Skin of body (tissue), 2 donors: ENCODE results near the gene ITGA3. TPM values are rescaled to one million over a fixed set of nuclear protein-coding genes. Genes with fewer than 3 reads are reported as not detected.
"Not testable (repeated sequence)": the region's sequence is repeated elsewhere in the genome, so short reads cannot be mapped to it uniquely, and the experiment has no call there.

Experiments used
- DNase-seq: peaks from one replicate; lab custom pipeline; 2025; lab: John Stamatoyannopoulos, UW
- total RNA-seq: library from RNA; depleted of rRNA; stranded (reverse); fragments of >200 nt; gene quantifications from one replicate; pipeline ENCODE4 v1.2.3, GENCODE V29; 2014

ITGA3 gene
- total RNA-seq, 1 donor from 2014 or later, result 37.2 TPM

DNA sequence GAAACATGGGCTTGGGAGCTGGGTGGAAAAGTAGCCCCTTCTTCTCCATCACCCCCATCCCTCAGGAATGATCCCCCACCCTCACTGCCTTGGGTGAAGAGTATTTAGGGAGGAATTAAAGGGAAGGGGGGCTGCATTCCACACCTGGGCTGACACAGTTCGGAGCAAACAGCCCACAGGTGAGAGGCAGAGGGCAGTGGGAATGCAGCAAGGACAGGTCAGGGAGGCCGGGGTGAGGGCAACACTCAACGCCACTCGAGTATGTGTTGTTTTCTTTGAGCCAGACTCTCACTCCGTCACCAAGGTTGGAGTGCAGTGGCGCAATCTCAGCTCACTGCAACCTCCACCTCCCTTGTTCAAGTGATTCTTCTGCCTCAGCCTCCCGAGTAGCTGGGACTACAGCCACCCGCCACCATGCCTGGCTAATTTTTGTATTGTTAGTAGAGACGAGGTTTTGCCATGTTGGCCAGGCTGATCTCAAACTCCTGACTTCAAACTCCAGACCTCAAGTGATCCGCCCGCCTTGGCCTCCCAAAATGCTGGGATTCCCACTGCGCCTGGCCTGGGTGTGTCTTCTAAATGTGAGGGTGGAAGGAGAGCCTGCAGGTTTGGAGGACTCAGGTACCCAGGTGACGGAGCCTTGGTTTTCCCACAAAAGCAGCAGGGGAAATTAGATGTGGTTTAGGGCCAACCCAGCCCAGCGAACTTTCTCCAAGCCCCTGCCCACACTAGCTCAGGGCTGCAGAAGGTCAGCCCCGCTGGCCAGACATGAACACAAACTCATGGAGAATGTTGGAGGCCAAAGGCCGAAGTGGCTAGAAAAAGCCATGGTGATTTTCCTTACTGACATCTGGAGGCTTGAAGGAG lies 21.2 kb upstream of the ITGA3 start:
- no peak for DNase-seq

DNA sequence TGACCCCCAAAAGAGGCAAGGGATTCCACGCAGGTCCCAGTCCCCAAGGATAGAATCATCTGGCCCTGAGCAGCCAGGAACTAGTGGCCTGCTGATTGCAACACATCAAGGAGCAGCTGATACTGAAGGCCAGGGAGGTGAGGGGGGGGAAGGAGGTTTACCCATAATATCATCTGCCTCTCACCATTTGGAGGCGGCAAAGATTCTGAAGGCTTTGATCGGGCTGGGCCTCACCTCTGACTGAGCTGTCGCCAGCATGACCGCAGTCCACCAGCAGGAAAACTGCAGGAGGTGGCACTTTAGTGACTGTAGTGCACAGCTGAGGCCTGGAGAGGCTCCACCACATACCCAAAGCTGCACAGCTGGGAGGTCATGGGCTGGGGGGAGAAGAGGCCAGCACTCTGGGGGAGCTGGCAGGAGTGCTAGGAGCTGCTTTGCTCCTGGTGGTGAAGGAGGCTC lies 20.5 kb upstream of the ITGA3 start:
- no peak for DNase-seq

DNA sequence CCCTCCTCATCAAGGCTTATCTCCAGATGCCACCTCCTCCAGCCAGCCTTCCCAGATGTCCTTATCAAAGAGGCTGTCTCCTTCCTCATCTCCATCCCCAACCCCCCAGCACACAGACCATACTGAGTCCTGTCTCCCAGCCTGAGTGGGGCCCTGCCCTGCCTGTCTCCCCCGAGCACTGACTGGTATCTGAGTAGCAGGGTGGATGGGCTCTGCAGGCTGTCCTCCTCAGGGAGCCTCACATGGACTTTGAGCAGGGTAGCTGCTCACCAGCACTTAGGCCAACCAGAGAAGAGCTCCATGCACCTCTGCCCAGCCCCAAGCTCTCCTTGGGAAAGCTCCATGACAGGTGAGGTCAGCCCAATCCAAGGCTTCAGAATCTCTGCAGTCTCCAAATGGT lies 20.0 kb upstream of the ITGA3 start:
- DNase-seq, result no peak

DNA sequence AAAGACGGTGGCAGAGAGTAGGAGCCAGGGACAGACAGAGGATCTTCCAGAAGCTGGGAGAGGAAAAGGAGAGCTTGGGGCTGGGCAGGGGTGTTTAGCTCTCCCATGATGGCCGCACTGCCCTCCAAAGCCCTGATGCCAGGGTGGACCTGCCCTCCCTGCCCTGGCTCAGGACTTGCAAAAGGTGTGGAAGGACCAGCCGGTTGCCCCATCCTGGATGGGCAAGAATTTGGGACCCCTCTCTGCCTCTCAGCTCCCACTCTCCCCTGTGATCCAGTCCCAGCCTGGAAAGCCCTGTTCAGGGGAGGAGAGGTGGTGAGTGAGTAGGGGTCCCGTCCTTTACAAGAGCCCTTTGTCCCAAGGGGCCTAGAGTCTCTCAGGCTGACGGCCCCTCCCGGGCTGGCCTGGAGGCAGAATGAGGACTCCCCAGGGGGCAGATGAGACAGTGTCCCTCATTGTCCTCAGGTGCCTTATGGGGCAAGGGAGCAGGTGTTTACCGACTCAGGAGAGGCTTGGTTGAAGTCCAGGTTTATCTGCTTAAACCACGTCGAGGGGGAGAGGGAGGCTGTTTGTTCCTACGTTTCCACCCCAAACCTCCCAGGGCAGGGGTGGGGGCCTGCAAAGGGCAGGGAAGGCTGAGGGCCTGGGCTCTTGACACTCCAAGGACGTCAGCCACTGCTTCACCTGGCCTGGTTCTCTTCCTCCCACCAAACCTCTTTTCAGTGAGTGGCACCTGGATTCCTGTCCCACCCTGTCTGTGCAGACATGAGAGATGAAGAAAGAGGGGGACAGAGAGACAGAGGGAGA lies 19.3 kb upstream of the ITGA3 start:
- DNase-seq, result no peak

DNA sequence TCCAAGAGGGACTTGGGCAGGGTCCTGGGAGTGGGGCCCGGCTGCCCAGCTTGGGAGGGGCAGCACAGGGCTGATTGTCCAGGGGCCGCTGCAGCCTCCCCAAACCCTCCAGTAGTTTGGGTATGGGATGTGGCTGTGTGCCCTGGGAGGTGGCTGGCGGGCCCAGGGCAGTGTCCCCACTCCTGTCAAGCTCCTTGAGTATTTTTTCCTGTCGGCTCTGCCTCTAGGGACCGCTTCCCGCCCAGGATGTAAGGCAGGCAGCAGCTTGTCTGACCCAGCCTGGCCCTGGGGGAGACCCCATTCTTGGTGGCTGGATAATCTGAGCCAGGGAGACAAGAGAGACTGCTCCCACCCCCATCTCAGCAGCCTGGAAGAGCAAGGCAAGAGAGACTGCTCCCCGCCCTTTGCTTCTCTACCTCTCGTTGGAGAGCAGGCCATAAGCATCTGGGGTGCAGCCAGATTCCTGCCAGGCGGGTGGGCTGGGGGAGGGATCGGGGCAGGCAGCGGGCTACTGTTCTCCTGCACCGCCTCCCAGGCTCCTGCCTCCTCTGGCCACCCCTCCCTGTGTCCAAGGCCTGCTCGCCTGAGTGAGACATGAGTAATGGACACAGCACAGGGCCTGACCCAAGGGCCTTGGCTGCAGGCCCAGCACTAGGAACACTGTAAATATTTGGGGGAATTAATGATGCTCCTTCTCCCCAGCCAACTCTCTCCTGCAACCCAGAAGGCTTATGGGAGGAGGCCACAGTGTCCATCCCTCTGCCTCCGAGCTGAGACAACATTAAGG lies 18.4 kb upstream of the ITGA3 start:
- DNase-seq, result no peak

DNA sequence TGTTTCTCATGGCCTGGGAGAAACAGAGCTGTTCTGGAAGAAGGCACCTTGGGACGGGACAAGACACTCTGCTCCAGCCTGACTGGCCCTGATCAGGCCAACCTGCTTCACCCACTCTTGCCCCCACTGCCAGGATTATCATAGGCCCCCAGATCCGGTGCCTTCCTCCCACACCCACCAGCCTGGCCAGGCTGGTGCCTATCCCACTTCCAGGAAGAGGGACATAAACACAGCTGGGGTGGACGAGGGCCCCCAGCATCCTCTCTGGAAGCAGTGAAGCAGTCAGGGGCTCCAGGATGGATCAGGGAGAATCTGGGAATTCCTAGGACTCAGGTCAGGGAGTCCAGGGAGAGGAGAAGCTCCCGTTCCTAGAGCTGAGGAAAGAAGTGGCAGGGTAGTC lies 16.9 kb upstream of the ITGA3 start:
- no peak for DNase-seq

DNA sequence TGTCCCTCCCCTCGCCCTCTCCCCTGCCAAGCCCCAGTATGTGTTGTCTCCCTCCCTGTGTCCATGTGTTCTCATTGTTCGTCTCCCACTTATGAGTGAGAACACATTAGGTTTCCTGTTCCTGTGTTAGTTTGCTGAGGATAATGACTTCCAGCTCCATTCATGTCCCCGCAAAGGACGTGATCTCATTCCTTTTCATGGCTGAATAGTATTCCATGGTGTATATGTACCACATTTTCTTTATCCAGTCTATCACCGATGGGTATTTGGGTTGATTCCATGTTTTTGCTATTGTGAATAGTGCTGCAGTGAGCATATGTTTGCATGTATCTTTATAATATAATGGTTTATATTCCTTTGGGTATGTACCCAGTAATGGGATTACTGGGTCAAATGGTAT lies 15.4 kb upstream of the ITGA3 start:
- DNase-seq, result not testable (repeated sequence)

DNA sequence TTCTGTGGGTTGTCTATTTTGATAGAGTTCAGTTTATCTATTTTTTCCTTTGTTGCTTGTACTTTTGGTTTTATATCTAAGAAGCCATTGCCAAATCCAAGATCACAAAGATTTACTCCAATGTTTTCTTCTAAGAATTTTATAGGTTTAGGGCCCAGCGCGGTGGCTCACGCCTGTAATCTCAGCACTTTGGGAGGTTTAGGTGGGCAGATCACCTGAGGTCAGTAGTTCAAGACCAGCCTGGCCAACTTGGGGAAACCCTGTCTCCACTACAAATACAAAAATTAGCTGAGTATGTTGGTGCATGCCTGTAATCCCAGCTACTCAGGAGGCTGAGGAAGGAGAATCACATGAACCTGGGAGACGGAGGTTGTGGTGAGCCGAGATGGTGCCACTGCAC lies 13.7 kb upstream of the ITGA3 start:
- DNase-seq, result no peak

DNA sequence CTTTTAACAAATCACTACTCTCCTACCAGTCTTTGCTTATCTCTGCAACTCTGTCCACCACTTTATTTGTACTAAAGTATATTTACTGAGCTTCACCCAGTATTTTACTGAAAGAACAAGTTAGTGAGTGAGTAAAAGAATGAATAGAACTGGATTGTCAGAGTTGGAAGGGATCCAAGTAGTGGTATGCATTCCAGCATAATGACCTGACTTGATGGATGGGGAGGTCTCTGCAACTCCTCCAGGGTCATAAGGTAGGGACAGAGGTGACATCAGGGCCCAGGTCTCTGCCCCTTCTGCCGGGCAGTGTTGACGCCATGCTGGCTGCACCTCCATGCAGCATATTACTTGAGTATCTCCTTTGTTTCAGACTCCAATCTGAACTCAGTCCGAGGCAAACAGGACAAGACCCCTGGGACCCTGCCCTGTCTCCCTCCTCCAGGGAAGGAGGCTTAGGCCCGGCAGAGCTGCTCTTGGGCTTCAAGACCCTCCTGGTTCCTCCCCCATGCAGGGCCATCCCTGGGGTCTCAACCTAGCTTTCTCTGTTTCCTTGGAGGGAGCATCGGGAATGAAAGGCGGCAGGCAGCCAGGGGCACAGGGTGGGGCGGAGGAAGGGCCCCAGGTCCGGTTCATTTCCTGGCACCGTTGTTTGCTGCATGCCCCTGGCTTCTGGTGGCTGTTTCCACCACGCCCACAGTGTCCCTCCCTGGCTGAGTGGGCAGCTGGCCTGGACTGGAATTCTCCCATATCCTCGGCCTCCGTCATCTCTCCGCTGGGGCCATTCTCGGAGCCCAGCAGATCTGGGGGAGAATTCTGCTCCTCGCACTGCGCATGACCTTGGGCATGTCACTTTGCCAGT lies 12.4 kb upstream of the ITGA3 start:
- no peak for DNase-seq

DNA sequence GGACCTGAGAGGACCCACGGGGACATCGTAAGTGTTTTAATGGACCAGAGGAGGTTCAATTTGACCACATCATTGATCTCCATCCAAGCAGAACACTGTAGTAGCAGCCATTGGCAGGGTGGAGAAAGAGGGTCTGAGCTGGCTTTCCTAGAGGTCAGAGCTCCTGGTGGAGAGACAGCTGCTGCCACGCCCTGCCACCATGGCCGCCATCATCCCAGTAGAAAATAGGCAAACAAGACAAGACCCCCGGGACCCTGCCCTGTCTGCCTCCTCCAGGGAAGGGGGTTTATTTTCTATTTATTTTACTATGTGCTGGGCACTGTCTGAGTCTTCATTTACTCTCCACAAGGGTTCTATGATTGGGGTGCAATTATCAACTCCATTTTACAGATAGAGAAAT lies 11.4 kb upstream of the ITGA3 start:
- no peak for DNase-seq

DNA sequence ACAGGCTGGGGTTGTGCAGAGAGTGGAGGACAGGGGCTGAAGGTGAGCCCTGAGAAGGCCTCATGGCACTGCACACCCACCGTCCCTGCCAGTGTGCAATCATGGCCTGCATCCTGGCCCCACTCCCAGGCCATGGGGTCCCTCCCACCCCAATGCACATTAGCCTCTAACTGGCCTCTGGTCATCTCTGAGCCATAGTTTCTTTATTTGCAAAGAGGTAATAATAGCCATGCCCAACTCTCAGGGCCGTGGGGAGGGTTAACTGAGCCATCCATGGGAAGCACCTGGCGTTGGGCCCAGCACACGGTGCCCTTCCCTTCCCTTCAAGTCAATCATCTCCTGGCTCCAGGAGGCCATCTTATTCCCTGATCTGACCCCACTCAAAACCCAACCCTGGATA lies 10.8 kb upstream of the ITGA3 start:
- no peak for DNase-seq

DNA sequence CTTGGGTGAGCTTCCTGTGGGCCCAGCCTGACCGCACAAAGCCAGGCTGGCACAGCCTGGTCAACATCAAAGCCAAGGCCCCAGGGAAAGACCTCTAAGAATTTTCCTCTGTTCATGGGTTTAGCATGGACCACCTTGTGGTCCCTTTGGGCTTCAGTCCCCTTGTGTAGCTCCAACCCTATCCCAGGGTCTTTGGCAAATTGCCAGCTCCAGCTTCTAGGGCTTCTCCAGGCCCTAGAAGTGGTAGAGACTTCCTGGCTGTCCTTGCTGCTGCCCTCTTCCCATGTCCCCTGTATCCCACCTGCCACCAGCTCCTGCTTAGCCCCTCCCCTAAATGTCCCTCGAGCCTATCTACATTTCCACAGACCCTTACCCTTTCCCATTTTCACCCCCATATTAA lies 9.7 kb upstream of the ITGA3 start:
- no peak for DNase-seq

DNA sequence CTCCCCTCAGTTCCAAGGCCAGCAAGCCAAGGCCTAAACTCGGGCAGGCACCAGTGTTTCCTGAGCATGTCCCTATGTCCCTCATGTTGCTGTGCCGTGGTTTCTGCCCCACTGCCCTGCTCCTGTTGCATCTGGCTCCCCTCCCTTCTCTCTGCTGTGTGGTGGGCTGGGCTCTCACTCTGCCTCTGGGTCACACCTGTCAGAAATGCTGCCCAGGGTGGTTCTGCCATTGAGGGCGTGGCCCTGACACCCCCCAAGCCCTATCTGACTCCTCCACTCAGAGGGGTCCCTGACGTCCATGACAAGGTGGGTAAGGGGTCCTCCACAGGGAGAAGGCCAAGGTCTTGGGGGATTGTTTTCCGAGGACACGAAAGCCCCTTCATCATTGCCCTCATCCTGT lies 9.2 kb upstream of the ITGA3 start:
- DNase-seq, result no peak

DNA sequence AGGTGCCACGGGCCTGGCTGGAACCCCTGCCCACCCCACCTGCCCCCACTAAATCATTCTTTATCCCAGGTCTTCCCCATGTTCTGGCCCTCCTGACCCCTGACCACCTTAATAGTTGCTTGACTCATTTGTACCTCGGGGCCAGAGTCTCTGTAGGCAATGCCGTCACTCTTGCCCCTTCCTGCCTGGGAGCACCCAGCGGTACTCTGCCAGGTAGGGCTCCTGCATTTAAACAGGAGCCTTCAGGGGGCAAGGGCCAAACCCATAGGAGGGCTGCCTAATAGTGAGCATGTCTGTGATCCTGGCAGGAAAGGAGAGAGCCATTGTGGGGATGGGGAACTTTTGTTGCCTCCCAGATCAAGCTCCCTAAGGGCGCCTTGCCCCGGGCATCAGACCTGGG lies 8.8 kb upstream of the ITGA3 start:
- no peak for DNase-seq

DNA sequence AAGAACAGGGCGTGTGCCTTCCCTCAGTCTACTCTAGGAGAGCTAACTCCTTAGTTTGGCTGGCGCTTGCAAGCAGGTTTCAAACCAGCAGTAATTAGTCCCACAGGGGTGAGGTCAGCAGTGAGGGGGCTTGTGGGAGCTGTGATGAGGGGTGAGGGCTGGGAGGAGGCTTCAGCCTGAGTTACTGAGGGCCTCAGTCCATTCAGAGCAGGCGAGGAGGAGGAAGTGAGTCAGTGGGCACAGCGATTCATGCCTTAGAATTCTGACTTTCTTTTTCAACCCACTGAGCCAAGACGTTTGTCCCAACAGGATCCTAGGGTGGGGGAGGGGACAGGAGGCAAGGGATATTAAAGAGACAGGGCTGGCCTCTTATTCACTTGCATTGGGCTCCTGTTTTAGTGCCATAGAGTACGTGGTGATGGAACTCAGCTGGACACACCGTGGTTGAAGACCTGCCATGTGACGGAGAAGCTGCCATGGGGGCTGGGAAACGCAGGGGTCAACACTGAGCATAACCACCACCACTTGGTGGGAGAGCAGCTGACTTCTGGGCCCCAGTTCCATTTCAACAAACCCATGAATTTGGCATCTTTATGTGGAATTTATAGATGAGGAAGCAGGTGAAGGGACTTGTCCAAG lies 8.3 kb upstream of the ITGA3 start:
- no peak for DNase-seq

DNA sequence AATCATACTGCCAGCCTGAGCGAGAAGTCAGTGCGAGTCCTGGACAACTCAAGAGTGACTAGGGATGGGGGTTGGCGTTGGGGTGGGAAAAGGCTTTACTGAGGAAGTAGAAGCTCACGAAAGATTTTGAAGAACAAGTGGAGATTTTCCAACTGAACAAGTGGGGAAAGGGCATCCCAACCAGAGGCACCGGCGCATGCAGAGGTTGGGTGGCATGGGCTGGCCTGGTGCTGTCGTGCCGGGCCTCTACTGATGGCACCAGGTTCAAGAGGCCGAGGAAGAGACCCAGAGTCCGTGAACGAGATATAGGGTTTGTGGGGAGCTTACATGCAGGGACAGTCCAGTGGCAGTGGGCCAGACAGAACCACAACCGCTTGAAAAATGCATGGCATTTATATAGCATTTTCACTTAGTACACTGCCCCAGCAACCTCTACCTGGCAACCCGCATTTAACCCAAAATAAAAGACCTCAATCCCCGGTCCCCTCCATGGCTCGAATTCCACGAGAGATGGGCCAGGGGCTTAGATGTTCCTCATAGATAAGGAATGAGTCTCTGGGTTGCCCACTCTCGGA lies 7.7 kb upstream of the ITGA3 start:
- no peak for DNase-seq

DNA sequence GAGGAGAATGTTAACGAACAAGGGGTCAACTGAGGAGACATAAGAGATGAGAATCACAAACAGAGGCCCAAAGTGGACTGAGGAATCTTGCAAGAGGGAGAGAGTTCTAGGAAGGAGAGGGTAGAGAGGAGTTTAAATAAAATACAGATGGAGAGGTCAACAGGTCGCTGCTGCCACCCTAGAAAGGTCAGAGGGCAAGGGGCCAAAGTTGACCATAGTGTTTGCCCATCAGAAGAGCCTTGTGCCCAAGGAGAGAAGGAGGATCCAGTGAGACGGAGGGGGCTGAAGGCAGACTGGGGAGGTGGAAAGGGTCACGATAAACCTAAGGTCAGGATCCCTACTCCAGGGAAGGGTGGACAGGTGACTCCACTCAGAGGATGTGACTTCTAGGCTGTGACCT lies 6.9 kb upstream of the ITGA3 start:
- no peak for DNase-seq

DNA sequence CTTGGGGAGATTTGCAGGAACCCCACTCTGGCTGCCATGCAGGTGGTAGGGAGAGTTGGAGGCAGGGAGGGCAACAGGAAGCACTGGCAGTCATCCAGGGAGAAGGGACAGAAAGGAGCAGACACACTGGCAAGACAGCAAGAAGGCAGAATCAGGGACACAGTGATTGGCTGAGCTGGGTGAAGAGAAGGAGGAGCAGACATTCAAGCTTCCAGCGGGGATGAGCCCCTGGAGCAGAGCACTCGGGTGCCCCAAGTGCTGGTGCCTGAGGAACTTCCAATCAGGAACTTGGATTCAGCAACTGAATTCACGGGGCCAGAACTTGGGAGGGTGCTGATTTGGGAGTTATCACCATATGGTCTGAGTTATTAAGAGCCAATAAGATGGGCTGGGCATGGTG lies 6.3 kb upstream of the ITGA3 start:
- no peak for DNase-seq

DNA sequence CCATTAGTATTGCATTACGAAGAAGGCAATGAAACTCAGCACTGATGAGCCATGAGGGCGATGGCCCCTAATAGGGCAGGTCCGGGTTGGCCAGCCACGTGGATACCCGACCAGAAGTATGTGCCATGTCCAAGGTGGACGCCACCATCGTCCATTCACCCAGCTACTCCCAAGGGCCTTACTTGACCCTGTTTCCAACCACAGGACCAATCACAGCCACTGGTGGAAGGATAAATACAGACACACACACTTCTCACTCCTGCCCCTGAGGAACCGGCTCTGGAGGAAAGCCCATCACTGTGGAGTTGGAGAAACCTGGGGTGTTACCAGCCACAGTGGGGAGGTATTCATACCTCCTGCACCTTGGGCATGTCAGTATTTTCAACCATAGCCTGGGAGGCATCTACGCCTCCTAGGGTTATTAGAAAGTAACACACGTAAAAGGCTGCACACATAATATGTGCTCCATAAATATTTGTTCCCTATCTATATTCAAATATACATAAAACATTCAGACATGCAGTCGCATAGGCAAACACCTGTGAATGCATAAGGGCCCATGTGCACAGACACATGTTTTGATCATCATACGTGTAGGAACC lies 5.4 kb upstream of the ITGA3 start:
- no peak for DNase-seq
